GM12801 (cell line): ENCODE results near the gene FAM13B.

ENCODE experiments used
- CTCF ChIP-seq: IDR thresholded peaks from one replicate; pipeline ENCODE4 v1.5.1; 2011; ENCODE audit warnings: control low read depth; ENCODE audit not compliant: insufficient read length; ENCODE audit errors: extremely low read depth

FAM13B gene

DNA sequence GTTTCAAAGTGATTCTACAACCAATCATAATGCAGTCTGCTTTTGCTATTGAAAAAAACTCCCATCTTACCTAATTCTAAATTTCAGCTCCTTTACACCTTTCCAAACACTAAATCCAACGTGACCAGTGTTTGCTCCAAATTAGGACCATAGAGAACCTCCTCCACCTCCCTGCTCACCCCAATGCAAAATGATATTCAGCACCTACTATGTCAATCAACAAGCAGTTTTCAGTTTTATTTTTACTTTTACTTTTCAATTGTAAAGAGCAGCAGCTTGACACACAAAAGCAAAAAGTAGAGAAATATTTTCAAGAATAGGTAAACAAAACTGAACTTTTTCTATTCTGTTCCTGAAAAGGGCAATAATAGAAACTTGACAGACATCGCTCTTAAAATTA, 3.4 kb downstream of the FAM13B start:
- TF ChIP-seq CTCF: no peak

DNA sequence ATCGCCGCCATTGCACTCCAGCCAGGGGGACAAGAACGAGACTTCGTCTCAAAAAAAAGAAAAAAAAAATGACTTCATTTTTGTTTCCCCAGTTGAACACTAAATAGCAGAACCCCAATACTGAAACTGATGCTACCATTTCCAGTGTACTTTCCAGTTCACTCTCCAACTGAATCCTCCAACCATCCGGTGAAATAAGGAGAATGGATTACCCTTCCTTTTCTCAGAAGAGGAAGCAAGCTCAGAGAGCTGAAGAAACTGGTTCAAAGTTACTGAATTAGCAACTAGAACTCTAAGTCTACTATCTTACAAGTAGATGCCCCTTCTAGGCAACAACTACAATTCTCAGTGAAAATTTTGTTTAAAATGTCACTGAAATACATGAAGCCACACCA, 3.9 kb downstream of the FAM13B start:
- TF ChIP-seq CTCF: no peak

DNA sequence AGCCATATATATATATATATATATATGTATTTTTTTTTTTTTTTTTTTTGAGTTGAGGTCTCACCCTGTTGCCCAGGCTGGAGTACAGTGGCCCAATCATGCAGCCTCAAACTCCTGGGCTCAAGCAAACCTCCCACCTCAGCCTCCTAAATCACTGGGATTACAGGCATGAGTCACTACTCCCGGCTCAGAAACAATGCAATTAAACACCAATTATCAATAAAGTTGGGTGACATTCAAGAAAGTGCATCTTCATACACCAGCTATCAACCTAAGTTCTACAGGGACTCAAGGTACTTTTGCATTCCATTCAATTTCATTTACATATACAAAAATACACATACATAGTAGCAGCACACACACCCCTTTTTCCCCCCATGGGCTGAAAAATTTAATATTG, 7.6 kb downstream of the FAM13B start:
- no peak for TF ChIP-seq CTCF

GRCh38 chr5:138024117-138024516, 8.8 kb downstream of the FAM13B start:
- no peak for TF ChIP-seq CTCF

- no peak for TF ChIP-seq CTCF
Observed at GRCh38 chr5:138022912-138023311, 10.0 kb downstream of the FAM13B start.

DNA sequence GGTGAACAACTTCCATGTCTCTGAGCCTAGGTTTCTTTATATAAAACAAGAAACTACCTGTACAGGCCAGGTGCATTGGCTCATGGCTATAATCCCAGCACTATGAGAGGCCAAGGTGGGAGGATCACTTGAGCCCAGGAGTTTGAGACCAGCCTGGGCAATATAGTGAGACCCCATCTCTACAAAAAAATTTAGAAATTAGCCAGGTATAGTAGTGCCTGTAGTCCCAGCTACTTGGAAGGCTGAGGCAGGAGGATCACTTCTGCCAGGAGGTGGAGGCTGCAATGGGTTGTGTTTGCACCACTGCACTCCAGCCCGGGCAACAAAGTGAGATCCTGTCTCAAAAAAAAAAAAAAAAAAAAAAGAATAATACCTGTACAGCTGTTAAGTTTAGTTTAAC, 11.1 kb downstream of the FAM13B start:
- no peak for TF ChIP-seq CTCF

DNA sequence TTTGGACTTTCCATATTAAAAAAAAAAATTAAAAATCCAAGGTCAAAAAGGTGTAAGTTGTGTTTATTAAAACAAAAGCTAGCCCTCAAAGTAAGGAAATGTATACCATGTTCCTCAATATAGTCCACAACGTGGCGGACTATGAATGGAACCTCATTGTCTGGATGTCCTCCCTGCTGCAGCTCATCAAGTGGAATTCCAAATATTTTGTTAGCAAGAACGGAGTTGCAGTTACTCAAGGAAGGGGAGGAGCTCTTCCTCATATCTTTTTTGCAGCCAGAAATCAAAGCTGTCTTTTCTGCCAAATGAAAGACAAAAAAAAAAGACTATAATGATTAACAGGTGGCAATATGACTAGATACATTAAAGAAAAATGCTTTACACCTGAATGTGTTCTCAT, 14.0 kb downstream of the FAM13B start:
- no peak for TF ChIP-seq CTCF

GRCh38 chr5:138015916-138016315, 17.0 kb downstream of the FAM13B start:
- no peak for TF ChIP-seq CTCF
